GM23338 (cell line): ENCODE results near the gene EEPD1.

Experiments
- TF ChIP-seq, protein P1 (sequence below): fragments of 250-450 bp; sonication (Bioruptor Pico); IDR thresholded peaks from 2 replicates; pipeline ENCODE4 v1.5.0; 2020; ENCODE audit warnings: mild to moderate bottlenecking, moderate library complexity
- TF ChIP-seq, protein P2 (sequence below): IDR thresholded peaks from 2 replicates; pipeline ENCODE4 v1.6.1; 2016; ENCODE audit warnings: antibody characterized with exemption

- TF ChIP-seq, protein P1, sequence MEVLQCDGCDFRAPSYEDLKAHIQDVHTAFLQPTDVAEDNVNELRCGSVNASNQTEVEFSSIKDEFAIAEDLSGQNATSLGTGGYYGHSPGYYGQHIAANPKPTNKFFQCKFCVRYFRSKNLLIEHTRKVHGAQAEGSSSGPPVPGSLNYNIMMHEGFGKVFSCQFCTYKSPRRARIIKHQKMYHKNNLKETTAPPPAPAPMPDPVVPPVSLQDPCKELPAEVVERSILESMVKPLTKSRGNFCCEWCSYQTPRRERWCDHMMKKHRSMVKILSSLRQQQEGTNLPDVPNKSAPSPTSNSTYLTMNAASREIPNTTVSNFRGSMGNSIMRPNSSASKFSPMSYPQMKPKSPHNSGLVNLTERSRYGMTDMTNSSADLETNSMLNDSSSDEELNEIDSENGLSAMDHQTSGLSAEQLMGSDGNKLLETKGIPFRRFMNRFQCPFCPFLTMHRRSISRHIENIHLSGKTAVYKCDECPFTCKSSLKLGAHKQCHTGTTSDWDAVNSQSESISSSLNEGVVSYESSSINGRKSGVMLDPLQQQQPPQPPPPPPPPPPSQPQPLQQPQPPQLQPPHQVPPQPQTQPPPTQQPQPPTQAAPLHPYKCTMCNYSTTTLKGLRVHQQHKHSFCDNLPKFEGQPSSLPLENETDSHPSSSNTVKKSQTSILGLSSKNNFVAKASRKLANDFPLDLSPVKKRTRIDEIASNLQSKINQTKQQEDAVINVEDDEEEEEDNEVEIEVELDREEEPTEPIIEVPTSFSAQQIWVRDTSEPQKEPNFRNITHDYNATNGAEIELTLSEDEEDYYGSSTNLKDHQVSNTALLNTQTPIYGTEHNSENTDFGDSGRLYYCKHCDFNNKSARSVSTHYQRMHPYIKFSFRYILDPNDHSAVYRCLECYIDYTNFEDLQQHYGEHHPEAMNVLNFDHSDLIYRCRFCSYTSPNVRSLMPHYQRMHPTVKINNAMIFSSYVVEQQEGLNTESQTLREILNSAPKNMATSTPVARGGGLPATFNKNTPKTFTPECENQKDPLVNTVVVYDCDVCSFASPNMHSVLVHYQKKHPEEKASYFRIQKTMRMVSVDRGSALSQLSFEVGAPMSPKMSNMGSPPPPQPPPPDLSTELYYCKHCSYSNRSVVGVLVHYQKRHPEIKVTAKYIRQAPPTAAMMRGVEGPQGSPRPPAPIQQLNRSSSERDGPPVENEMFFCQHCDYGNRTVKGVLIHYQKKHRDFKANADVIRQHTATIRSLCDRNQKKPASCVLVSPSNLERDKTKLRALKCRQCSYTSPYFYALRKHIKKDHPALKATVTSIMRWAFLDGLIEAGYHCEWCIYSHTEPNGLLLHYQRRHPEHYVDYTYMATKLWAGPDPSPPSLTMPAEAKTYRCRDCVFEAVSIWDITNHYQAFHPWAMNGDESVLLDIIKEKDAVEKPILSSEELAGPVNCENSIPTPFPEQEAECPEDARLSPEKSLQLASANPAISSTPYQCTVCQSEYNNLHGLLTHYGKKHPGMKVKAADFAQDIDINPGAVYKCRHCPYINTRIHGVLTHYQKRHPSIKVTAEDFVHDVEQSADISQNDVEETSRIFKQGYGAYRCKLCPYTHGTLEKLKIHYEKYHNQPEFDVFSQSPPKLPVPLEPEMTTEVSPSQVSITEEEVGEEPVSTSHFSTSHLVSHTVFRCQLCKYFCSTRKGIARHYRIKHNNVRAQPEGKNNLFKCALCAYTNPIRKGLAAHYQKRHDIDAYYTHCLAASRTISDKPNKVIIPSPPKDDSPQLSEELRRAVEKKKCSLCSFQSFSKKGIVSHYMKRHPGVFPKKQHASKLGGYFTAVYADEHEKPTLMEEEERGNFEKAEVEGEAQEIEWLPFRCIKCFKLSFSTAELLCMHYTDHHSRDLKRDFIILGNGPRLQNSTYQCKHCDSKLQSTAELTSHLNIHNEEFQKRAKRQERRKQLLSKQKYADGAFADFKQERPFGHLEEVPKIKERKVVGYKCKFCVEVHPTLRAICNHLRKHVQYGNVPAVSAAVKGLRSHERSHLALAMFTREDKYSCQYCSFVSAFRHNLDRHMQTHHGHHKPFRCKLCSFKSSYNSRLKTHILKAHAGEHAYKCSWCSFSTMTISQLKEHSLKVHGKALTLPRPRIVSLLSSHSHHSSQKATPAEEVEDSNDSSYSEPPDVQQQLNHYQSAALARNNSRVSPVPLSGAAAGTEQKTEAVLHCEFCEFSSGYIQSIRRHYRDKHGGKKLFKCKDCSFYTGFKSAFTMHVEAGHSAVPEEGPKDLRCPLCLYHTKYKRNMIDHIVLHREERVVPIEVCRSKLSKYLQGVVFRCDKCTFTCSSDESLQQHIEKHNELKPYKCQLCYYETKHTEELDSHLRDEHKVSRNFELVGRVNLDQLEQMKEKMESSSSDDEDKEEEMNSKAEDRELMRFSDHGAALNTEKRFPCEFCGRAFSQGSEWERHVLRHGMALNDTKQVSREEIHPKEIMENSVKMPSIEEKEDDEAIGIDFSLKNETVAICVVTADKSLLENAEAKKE (CRISPR knock-in tag), result no peak
- TF ChIP-seq, protein P2, sequence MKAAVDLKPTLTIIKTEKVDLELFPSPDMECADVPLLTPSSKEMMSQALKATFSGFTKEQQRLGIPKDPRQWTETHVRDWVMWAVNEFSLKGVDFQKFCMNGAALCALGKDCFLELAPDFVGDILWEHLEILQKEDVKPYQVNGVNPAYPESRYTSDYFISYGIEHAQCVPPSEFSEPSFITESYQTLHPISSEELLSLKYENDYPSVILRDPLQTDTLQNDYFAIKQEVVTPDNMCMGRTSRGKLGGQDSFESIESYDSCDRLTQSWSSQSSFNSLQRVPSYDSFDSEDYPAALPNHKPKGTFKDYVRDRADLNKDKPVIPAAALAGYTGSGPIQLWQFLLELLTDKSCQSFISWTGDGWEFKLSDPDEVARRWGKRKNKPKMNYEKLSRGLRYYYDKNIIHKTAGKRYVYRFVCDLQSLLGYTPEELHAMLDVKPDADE, result no peak
Observed at GRCh38 chr7:36181668-36182067, 28.6 kb downstream of the EEPD1 start.
